Measurements from ENCODE around the gene CNTRL. TPM values are rescaled to one million over a fixed set of nuclear protein-coding genes. Genes with fewer than 3 reads are reported as not detected.

CNTRL gene
- total RNA-seq, 1 donor from 2014 or later, result 27.6 TPM

- H3K36me3 Mint-ChIP-seq (ENCODE audit: low read depth), result peaks cover 33% of the 10 kb centered on the region
- H3K4me3 Mint-ChIP-seq, result no peak overlapping the region
- no peaks in the 10 kb centered on the region for H3K9me3 Mint-ChIP-seq
- no peak overlapping the region for H3K27ac Mint-ChIP-seq (ENCODE audit: unreplicated experiment)
- no peaks in the 10 kb centered on the region for H3K27me3 Mint-ChIP-seq (ENCODE audit: low read depth)
- no peak for TF ChIP-seq CTCF (conservative IDR thresholded peaks at IDR 0.05)
- DNase-seq (ENCODE audit: low read depth, low spot score), result no peak
- H3K4me1 Mint-ChIP-seq, result no peaks in the 10 kb centered on the region
Measured at GRCh38 chr9:121141306-121141705, 66.6 kb downstream of the CNTRL start.

GRCh38 chr9:121141706-121142105, 67.0 kb downstream of the CNTRL start:
- no peak overlapping the region for H3K4me3 Mint-ChIP-seq
- H3K27ac Mint-ChIP-seq (ENCODE audit: unreplicated experiment), result no peak overlapping the region
- DNase-seq (ENCODE audit: low read depth, low spot score), result no peak
- no peak for TF ChIP-seq CTCF (conservative IDR thresholded peaks at IDR 0.05)
- no peaks in the 10 kb centered on the region for H3K4me1 Mint-ChIP-seq
- no peaks in the 10 kb centered on the region for H3K9me3 Mint-ChIP-seq
- H3K36me3 Mint-ChIP-seq (ENCODE audit: low read depth), result peaks cover 36% of the 10 kb centered on the region
- H3K27me3 Mint-ChIP-seq (ENCODE audit: low read depth), result no peaks in the 10 kb centered on the region

- DNase-seq (ENCODE audit: low read depth, low spot score), result no peak
- Mint-ChIP-seq H3K27me3 (ENCODE audit: low read depth) (no peaks in the 10 kb centered on the region), H3K27ac (ENCODE audit: unreplicated experiment) (no peak overlapping the region), H3K9me3 (no peaks in the 10 kb centered on the region), H3K36me3 (ENCODE audit: low read depth) (peaks cover 45% of the 10 kb centered on the region), H3K4me1 (no peaks in the 10 kb centered on the region), H3K4me3 (no peak overlapping the region)
- no peak for TF ChIP-seq CTCF (conservative IDR thresholded peaks at IDR 0.05)
Measured at GRCh38 chr9:121143771-121144170, 69.0 kb downstream of the CNTRL start.

GRCh38 chr9:121144482-121144881, 69.7 kb downstream of the CNTRL start:
- H3K4me1 Mint-ChIP-seq, result no peaks in the 10 kb centered on the region
- H3K27ac Mint-ChIP-seq (ENCODE audit: unreplicated experiment), result no peak overlapping the region
- peaks cover 48% of the 10 kb centered on the region for H3K36me3 Mint-ChIP-seq (ENCODE audit: low read depth)
- no peak overlapping the region for H3K4me3 Mint-ChIP-seq
- H3K27me3 Mint-ChIP-seq (ENCODE audit: low read depth), result no peaks in the 10 kb centered on the region
- DNase-seq (ENCODE audit: low read depth, low spot score), result no peak
- no peak for TF ChIP-seq CTCF (conservative IDR thresholded peaks at IDR 0.05)
- H3K9me3 Mint-ChIP-seq, result no peaks in the 10 kb centered on the region

- DNase-seq (ENCODE audit: low read depth, low spot score), result no peak
- TF ChIP-seq CTCF (conservative IDR thresholded peaks at IDR 0.05), result no peak
- H3K27me3 Mint-ChIP-seq (ENCODE audit: low read depth), result no peaks in the 10 kb centered on the region
- no peak overlapping the region for H3K4me3 Mint-ChIP-seq
- no peaks in the 10 kb centered on the region for H3K4me1 Mint-ChIP-seq
- H3K9me3 Mint-ChIP-seq, result no peaks in the 10 kb centered on the region
- H3K27ac Mint-ChIP-seq (ENCODE audit: unreplicated experiment), result no peak overlapping the region
- H3K36me3 Mint-ChIP-seq (ENCODE audit: low read depth), result peaks cover 20% of the 10 kb centered on the region
Measured at GRCh38 chr9:121150188-121150587, 75.4 kb downstream of the CNTRL start.

- no peak for TF ChIP-seq CTCF (conservative IDR thresholded peaks at IDR 0.05)
- Mint-ChIP-seq H3K36me3 (ENCODE audit: low read depth) (peaks cover 8% of the 10 kb centered on the region), H3K4me3 (no peak overlapping the region), H3K4me1 (no peaks in the 10 kb centered on the region), H3K27me3 (ENCODE audit: low read depth) (no peaks in the 10 kb centered on the region), H3K27ac (ENCODE audit: unreplicated experiment) (no peak overlapping the region), H3K9me3 (no peaks in the 10 kb centered on the region)
- no peak for DNase-seq (ENCODE audit: low read depth, low spot score)
Measured at GRCh38 chr9:121153642-121154041, 78.9 kb downstream of the CNTRL start.
